ENCODE measurements around the gene FHL3.

The FHL3 gene

DNA sequence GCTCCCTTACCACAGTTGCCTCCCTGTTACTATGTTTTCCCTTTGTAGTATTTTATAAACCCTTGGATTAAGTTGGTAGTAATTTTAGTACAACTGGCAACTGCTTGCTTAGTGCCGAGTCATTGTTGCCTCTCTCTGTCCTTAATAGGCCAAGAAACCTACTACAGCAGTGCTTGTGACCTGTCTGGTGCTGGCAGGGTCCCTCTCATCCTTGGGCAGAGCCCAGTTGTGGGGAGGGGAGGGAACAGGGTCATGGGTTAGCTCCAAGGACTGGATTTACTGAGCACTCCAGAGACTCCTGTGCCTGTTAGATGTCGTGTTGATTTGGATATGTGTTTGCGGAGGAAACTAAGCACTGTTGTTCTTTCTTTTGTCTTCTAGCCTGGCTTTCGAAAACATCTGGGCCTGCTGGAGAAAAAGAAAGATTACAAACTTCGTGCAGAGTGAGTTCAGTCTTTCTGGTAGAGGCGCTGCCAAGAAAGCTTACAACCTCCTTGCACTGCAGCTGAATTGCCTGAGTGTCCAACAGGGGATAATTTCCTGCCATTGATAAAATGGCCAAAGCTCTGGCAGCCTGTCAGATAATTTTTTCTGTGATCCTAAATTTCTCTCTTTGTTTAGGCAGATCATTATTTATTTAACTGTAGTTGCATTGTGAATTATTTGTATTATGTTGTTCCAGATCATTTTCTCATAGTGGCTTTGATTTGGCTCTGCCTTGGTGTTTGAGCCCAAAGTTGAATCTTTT, 10.8 kb upstream of the FHL3 start:
- in situ Hi-C loops (cut with MboI; ENCODE audit: low sequenced_read_pairs), result no loop called here

DNA sequence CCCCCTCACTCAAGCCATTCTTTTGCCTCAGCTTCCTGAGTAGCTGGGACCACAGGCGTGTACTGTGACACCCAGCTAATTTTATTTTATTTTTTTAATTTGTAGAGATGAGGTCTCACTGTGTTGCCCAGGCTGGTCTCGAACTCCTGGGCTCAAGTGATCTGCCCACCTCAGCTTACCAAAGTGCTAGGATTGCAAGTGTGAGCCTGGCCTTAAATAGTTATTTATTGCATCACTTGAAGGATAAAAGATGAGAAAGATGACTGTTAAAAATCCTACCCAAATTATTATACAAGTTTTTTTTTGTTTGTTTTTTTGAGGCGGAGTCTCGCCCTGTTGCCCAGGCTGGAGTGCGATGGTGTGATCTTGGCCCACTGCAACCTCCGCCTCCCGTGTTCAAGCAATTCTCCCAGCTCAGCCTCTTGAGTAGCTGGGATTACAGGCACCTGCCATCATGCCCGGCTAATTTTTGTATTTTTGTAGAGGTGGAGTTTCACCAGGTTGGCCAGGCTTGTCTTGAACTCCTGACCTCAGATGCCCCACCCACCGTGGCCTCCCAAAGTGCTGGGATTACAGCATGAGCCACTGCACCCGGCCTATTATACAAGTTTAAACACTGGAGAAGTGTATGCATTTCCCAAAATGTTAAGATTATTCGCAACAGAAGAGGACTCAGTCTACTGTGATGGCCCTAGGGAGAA, 9.6 kb upstream of the FHL3 start:
- in situ Hi-C loops (cut with MboI; ENCODE audit: low sequenced_read_pairs), result no loop called here

DNA sequence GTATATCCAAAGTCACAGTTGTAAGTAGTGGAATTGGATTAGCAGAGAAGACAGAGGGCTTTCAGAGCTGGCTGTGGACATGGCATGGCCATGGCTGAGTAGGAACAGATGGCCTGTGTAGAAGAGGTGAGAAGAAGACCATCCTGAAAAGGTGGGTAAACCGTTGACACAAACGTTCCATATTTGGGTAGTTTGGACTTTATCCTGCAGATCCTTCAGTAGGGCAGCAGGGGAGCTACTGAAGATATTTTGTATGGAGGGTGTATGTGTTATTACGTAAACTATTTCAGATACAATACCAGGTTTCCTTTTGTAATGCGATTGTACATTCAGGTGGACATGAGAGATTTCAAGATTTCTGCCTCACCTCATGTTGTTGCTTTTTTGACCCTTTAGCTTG, 8.9 kb upstream of the FHL3 start:
- in situ Hi-C loops (cut with MboI; ENCODE audit: low sequenced_read_pairs), result no loop called here

DNA sequence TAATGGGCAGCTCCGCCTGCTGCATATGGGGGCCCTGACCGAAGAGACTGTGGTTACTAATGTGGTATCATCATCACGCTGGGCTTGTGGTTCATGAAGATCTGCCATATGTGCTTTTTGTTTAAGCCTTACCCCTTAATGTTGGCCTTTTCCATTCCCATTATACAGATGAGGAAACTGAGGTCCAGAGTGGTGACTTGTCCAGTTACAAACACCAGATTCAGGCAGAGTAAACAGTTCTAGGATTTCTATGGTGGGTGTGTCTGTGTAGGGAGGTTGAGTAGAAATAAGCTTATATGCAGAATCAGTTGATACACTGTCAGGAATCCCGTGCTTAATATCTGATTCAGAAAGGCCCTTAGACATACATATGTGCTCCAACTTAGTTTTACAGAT, 7.9 kb upstream of the FHL3 start:
- in situ Hi-C loops (cut with MboI; ENCODE audit: low sequenced_read_pairs), result no loop called here

DNA sequence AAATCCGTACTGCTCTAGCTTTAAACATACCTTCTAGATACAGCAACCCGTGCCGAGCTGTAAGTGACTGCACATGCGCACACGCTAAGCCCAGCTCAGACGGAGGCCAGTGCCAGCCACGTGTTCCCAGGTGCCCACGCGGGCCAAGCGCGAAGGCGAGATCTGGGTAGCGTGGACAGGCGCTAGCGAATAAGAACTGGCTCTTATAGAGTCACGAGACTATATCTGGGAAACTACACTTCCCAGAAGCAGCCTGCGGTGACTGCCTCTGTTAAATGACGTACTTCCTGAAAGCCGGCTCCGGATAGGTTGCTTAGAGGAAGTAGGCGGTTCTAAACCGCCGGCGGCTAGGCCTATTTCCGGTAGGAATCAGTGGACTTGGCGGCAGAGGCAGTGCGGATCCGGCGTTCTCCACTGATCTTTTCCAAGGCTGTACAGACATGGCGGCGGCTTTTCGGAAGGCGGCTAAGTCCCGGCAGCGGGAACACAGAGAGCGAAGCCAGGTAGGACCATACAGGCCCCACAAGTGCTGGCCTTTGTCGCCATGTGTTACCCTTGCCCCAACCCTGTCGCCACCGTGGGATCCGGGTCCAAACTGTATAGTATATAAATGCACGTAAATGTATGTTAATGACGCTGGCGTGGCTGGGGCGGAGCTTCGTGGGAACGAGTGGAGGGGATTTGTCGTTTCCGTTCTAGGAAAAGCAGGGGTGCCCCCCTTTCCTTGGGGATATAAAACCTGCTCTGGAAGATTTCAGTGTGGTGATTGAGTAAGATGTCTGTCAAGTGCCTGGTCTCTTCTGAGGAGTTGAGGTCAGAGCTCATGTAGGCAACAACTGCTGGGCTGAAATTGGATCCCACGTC, 7.3 kb upstream of the FHL3 start, which contains the start of gene UTP11:
Gene UTP11, plus strand, starts transcription at position 372 of the 864 bp plus-strand sequence. Its CDS starts 69 bp downstream, at position 441.
- in situ Hi-C loops (cut with MboI; ENCODE audit: low sequenced_read_pairs), result no loop called here

DNA sequence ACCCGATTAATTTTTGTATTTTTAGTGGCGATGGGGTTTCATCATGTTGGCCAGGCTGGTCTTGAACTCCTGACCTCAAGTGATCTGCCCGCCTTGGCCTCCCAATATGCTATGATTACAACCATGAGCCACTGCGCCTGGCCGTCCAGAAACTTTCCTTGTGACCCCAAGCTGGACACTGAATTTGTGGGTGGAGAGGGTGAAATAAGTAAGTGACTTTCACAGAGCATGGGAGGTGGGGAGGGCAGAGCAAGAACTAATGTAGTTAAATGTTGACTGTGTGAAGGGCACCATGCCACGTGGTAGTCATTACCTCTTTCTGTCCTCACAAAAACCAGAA, 4.5 kb upstream of the FHL3 start:
- in situ Hi-C loops (cut with MboI; ENCODE audit: low sequenced_read_pairs), result no loop called here

DNA sequence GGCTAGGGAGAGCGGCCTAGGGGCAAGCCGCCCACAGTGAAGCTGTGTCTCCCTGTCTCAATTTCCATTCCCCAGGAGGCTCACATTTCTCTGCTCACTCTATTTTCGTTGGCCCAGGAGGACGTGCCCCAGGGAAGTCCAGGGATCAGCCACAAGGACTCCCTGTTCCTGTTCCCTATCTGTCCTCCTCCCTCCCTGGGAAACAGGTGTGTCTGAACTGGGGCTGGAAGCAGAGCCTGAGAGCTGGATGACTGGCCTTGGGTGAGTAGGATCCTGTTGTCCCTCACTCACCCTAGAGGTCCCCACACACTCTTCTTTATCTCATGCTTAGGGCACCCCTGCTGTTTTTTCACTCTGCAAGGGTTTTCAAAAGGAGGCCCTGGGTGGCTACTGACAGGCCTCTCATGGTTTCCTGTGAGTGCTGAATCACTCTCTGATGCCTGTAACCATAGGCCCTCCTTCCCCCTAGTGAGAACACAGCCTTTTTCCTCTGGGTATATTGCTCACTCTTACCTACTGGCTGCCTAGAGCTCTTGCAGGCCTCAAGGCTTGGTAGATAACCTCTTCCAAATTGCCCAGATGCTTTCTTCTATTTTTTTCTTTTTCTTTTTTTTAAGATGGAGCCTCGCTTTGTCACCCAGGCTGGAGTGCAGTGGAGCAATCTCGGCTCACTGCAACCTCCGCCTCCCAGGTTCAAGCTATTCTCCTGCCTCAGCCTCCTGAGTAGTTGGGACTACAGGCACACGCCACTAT, 4.0 kb upstream of the FHL3 start:
- in situ Hi-C loops (cut with MboI; ENCODE audit: low sequenced_read_pairs), result no loop called here

DNA sequence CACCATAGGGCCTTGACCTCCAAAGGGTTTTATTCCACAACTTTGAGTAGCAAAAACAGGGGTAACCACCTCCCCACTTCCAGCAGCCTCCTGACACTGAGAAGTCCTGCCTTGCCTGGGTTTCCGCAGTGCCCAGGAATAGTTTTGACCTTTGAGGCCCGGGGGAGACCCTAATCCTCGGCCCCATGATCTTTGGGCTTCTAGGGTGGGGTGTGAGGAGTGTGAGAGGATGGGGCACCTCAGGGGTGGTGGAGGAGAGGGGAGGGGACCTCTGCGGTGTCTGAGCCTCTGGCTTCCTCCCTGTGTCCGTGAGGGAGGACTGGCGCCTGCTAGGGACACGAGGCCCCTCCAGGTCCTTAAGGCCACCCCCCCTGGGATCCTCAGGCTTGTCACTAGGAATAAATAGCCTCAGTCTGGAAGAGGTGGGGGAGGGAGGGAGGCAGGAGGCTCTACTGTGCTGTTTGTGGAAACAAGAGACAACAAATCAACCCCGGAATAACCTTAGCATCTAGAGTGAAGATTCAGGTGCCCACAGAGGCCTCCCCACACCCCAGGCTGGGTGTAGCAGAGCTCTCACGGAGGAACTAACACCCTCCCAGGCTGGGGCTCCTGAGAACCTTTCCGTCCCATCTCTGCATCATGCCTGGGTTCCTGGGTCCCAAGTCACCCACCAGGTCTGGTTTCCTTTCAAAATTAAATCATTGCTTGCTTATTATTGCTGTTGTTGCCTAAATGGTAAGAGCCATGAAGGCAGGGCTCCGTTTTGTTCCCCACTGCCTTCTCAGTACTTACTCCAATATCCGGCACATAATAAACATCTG, 904 bp upstream of the FHL3 start:
- in situ Hi-C loops (cut with MboI; ENCODE audit: low sequenced_read_pairs), result no loop called here

DNA sequence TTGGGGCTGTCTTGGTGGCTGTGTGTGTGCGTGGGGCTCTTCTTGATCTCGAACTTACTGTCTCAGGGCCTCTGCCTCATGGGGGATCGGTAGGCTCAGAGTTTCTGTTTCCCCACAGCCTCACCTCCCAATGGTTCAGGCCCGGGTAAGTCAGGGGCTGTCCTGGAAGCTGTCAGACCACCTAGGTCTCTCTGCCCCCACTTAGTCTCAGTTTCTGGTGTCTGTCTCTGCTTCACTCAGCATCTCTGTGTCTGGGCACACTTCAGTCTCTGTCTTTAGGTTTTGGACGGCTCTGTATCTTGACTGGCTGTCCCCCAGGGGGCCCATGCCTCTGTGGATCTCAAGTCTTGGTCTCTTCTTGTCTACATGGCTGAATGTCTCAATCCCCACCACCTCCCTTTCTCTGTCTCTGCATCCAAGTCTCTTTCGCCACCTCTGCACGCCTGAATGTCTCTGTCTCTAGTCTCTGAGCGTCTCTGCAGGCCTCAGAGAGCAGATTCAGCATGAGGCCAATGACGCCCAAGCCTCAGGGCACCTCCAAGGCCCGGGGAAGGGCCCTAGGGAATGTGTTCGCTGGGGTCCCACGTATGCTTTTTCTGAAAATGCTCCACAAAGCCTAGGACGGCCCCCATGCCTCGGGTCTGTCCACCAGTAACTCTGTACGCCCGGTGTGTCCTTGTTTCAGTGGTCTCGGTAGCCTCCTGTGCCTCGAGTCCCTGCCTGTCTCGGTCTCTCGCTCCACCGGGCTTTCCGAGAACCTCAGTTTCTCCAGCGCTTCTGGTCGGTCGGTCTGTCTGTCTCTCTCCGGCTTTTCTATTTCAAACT, 818 bp downstream of the FHL3 start:
- in situ Hi-C loops (cut with MboI; ENCODE audit: low sequenced_read_pairs), result no loop called here

DNA sequence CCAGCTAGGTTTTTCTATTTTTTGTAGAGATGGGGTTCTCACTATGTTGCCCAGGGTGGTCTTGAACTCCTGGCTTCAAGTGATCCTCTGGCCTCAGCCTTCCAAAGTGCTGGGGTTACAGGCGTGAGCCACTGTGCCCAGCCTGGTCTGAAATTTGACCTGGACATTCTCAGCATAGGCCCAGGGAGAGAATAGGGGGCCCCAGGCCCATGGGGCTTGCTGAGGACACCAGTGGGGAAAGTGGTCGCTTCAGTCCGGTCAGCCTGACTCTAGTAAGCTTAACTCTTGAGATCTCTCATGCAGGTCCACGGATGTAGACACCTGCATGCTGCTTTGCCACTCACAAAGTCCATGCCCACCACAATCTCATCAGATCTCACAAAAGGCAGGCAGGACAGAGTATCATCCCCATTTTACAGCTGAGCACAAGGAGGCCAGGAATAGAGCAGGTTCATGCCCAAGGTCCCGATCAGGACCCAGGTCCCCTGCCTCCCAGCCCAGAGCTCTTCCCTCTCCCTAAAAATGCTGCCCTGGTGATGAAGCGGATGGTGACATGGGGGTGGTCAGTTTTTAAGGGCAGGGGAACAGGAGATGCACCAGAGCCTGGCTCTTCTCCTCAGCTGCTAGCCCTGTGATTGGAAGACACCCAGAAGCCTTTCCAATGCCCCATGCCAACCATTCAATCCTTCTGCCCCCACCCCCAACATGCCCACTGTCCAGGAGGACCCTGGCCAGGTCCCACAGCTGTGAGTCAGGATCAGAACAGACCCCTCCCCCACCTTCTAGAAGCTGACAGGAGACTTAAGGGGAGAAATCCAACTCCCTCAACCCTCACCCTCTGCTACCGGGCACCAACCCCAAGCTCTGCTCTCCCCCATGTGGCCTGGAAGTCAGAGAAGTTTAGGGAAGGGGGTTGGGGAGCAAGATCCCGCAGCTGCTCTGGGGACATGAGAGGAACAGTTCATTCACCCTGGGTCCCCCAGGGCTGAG, 1.8 kb downstream of the FHL3 start:
- in situ Hi-C loops (cut with MboI; ENCODE audit: low sequenced_read_pairs), result no loop called here

DNA sequence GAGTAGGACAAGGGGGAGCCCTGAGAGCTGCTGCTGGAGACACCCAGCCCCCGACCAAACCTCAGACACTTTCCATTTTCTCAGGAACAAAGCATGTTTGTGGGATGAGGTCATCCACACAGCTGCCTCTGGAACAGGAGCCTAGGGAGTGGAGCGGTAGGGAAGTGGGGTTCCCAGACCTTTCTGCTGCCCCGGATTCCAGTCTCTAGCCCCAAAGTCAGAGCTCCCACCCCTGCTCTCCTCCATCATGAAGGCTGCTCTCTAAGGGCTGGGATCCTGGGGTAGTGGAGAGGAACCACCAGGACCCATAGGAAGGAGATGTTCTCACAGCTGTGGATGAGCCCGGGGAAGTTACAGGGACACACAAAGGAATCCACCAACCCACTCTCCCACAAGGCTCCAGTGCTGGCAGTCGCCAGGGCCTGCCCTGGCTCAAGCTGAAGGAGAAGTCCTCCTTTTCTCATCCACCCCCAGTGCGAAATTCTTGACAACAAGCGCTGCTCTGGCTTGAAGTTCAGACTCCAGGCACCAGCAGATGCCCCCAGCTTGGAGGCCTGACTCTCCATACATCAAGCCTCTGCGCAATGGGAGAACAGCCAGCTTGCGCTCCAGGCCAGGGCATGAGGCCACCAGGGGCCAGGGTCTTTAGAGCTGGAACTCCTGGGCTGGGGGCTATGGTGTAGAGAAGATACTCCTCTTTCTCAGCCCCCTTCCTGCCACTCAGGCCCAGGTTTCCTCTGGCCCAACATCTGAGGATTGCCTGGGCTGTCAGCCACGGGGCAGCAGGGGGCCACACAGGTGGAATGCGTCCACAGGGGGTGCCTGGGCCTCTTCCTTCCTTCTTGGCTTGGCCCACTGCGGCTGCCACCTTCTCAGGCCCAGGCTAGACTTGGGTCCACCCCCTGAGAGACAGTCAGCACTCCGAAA, 4.5 kb downstream of the FHL3 start:
- in situ Hi-C loops (cut with MboI; ENCODE audit: low sequenced_read_pairs), result no loop called here

DNA sequence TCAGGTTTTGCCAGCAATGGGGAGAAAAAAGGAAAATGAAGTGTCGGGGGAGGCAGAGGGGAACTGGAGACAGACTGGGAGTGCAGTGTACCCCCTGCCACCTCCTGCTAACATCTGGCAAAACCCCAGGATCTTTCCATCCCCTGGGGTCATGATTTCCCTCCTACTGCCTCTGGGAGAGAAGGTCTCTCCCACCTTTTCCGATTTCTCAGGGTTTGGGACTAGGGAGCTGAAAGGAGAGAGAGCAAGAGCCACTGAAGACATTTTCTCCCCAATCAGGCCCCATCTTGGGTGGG, 5.1 kb downstream of the FHL3 start:
- in situ Hi-C loops (cut with MboI; ENCODE audit: low sequenced_read_pairs), result no loop called here

DNA sequence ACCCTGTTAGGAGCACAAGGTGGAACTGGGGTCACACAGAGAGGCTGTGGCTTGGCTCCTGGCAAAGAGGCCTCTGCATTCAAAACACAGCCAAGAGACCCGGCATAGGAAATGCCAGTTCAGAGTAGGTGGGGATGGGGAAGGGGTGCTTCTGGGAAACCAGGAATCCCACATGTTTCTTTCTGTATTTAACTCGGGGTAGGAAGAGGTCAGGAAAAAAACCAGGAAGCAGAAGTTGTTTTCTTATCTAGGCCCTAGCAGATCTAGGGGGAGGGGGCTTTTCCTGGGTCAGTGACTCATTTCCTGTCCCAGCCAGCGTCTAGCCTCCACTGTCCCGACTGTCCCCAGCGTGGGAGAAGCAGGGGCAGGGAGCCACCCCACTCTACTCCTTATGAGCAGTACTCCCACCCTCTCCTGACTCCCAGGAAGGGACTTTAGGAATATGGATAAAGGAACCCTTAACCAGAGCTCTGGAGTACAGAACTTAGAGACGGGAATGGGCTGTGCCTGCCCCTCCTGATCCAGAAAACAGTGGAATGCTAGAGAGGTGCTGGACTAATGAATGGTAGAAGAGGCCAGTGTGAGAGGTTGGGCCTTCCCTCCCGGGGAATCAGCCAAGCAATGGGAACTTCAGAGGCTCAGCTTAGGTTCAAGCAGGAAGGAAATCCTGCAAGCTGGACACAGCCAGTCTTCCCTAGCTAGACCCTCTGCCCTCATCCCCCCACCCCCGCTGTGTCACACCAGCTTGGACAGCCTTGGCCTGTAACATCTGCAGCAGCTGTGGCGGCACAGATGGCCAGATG, 5.7 kb downstream of the FHL3 start:
- in situ Hi-C loops (cut with MboI; ENCODE audit: low sequenced_read_pairs), result no loop called here

DNA sequence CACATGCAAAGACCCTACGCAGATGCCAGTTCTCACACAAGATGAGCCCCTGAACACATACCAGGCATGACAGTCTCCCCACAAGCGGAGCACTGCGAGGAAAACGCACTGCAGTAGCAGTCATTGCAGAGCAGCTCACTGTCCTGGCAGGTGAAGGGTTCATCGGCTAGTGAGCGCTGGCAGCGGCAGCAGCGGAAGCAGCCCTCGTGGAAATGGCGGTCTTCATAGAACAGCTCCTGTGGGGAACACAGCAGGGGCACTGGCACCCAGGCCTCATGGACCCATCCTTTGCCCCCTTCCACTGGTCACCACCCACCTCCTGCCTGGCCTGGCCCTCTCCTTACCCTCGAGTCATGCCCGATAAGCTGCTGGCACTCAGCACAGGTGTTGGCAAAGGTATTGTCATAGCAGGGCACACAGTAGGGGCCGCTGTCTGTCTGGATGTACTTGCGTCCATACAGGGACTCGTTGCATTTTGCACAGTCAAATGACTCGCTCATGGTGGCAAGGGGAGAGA, 6.3 kb downstream of the FHL3 start:
- in situ Hi-C loops (cut with MboI; ENCODE audit: low sequenced_read_pairs), result no loop called here

DNA sequence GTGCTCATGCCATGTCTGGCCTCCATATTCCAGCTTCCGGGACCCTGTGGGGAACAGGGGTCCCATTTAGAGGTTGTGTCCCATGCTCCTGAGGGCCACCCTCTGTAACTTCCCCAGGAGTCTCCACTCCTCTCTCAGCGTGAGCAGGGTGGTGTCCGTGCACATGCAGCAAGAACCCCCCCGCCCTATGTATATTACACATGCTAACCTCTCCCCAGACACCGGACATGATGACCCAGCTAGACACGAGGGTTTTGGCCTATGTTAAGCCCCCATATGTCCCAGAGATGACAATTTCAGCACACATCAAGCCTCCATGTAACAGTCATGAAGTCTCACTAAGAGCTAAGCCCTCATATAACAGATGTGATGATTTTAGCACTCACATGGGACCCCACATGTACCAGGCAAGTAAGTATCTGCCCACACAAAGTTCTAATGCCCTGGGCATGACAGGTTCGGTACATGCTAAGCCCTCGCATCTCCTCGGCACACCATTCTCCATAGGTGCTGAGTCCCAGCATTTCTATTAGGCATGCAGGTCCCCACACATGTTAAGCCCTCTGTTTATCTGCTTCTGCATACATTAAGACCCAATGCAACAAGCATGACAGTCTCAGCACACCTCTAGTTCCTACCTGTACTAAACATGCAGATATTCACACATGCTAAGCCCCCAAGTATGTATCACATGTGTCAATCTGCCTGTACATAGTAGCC, 7.1 kb downstream of the FHL3 start:
- in situ Hi-C loops (cut with MboI; ENCODE audit: low sequenced_read_pairs), result no loop called here

All from HL-60/S4 treated with retinoic acid at 250 ng/mL for 4 days and 3 days (cell line).